SK-N-SH (cell line): Measurements from ENCODE around the gene R3HCC1L. TPM values are rescaled to one million over a fixed set of nuclear protein-coding genes. Genes with fewer than 3 reads are reported as not detected.

ENCODE experiments used
- CTCF ChIA-PET: fragments of 300-600, 350-600 bp; formaldehyde crosslinking; extraction: SDS; loops from one replicate; lab custom pipeline; 2021; lab: Yijun Ruan, JAX
- POLR2A ChIA-PET: fragments of 350-600 bp; sonication (Branson Sonifier 250); formaldehyde crosslinking; extraction: SDS; loops from one replicate; lab custom pipeline; 2020; ENCODE audit warnings: antibody characterized with exemption, inconsistent platforms; lab: Yijun Ruan, JAX
- DNase-seq: peaks from one replicate; pipeline ENCODE4 v3.0.0; 2012
- H2AFZ ChIP-seq: fragments of 200-600 bp; sonication (generic); 2 replicates; pipeline ENCODE4 v1.8.1; 2016; ENCODE audit warnings: antibody characterized with exemption, mild to moderate bottlenecking, low read depth
- H3F3A ChIP-seq: fragments of 200-600 bp; sonication (generic); replicated peaks from 2 replicates; pipeline ENCODE3; 2016; ENCODE audit warnings: antibody characterized with exemption, mild to moderate bottlenecking; ENCODE audit not compliant: insufficient read depth
- H3K27ac ChIP-seq, 2 experiments: fragments of 200-500 bp in 1 of 2; fragments of 200-600 bp in 1 of 2; sonication (Bioruptor generic) in 1 of 2; sonication (generic), shearing (Covaris generic) in 1 of 2; 2 replicates each; pipeline versions ENCODE4 v1.5.1 to v1.6.1; 2014 to 2016; ENCODE audit warnings: low read depth in 2 of 2, inconsistent platforms in 1 of 2, low read length in 1 of 2, mild to moderate bottlenecking in 1 of 2, mixed read lengths in 1 of 2
- H3K27me3 ChIP-seq: fragments of 200-600 bp; sonication (generic), shearing (Covaris generic); 2 replicates; pipeline ENCODE4 v1.6.1; 2016; ENCODE audit warnings: mixed run types; ENCODE audit not compliant: insufficient read depth
- H3K36me3 ChIP-seq, 2 experiments: fragments of 200-500 bp in 1 of 2; fragments of 200-600 bp in 1 of 2; sonication (Bioruptor generic) in 1 of 2; sonication (generic) in 1 of 2; replicated peaks in 1 of 2; 2 replicates each; pipeline versions ENCODE3 to v1.5.1; 2014 to 2016; ENCODE audit warnings: low read length in 1 of 2, mild to moderate bottlenecking in 1 of 2; ENCODE audit not compliant: insufficient read depth in 2 of 2, control insufficient read depth in 1 of 2
- H3K4me1 ChIP-seq, 2 experiments: fragments of 200-500 bp in 1 of 2; fragments of 200-600 bp in 1 of 2; sonication (Bioruptor generic) in 1 of 2; sonication (generic), shearing (Covaris generic) in 1 of 2; 2 replicates each; pipeline versions ENCODE4 v1.5.1 to v1.6.1; 2014 to 2016; ENCODE audit warnings: low read depth in 1 of 2, low read length in 1 of 2, mixed run types in 1 of 2; ENCODE audit not compliant: insufficient read depth in 2 of 2, control insufficient read depth in 1 of 2
- H3K4me2 ChIP-seq: fragments of 200-600 bp; sonication (generic), shearing (Covaris generic); 2 replicates; pipeline ENCODE4 v1.6.1; 2017; ENCODE audit warnings: mixed run types
- H3K4me3 ChIP-seq, 2 experiments: fragments of 200-500 bp in 1 of 2; fragments of 200-600 bp in 1 of 2; sonication (Bioruptor generic) in 1 of 2; sonication (generic), shearing (Covaris generic) in 1 of 2; 2 replicates each; pipeline versions ENCODE4 v1.5.1 to v1.8.1; 2014 to 2016; ENCODE audit warnings: low read depth in 2 of 2, inconsistent platforms in 1 of 2, low read length in 1 of 2, mild to moderate bottlenecking in 1 of 2, mixed read lengths in 1 of 2, moderate library complexity in 1 of 2
- H3K79me2 ChIP-seq: fragments of 200-600 bp; sonication (generic); 2 replicates; pipeline ENCODE4 v1.8.1; 2017; ENCODE audit warnings: mild to moderate bottlenecking; ENCODE audit not compliant: insufficient read depth
- H3K9ac ChIP-seq: fragments of 200-600 bp; sonication (generic); 2 replicates; pipeline ENCODE4 v1.6.1; 2017; ENCODE audit warnings: mixed run types
- H3K9me2 ChIP-seq: fragments of 200-600 bp; sonication (generic); 2 replicates; pipeline ENCODE4 v1.6.1; 2017; ENCODE audit warnings: mixed run types
- H3K9me3 ChIP-seq: fragments of 200-600 bp; sonication (generic); 2 replicates; pipeline ENCODE4 v1.6.1; 2017; ENCODE audit warnings: mixed run types, mild to moderate bottlenecking, moderate library complexity
- H4K20me1 ChIP-seq: fragments of 200-600 bp; sonication (generic); 2 replicates; pipeline ENCODE4 v1.6.1; 2017; ENCODE audit warnings: mild to moderate bottlenecking, mixed run types; ENCODE audit not compliant: insufficient read depth
- CTCF ChIP-seq: fragments of 200-600 bp; sonication (generic); IDR thresholded peaks from 2 replicates; pipeline ENCODE4 v1.6.1; 2017; ENCODE audit warnings: antibody characterized with exemption, mild to moderate bottlenecking, moderate library complexity
- GABPA ChIP-seq: IDR thresholded peaks from 2 replicates; pipeline ENCODE4 v1.4.0; 2012; ENCODE audit warnings: low read depth, mild to moderate bottlenecking
- IRF3 ChIP-seq: fragments of 150-350 bp; IDR thresholded peaks from 2 replicates; pipeline ENCODE4 v1.6.1; 2016; ENCODE audit warnings: mild to moderate bottlenecking, low read depth, low read length
- MEF2A ChIP-seq: IDR thresholded peaks from 2 replicates; pipeline ENCODE4 v1.4.0; 2012; ENCODE audit warnings: low read depth, borderline replicate concordance
- NRF1 ChIP-seq: IDR thresholded peaks from 2 replicates; pipeline ENCODE4 v1.6.1; 2012; ENCODE audit warnings: low read depth, mild to moderate bottlenecking, low read length
- PBX3 ChIP-seq: IDR thresholded peaks from 2 replicates; pipeline ENCODE4; 2012
- POLR2AphosphoS5 ChIP-seq: IDR thresholded peaks from 2 replicates; pipeline ENCODE4 v1.6.1; 2012; ENCODE audit warnings: low read depth, low read length
- RAD21 ChIP-seq: IDR thresholded peaks from 2 replicates; pipeline ENCODE4 v1.6.1; 2012; ENCODE audit warnings: mild to moderate bottlenecking, low read length
- RXRA ChIP-seq: IDR thresholded peaks from 2 replicates; pipeline ENCODE4 v1.4.0; 2012; ENCODE audit warnings: low read depth, mild to moderate bottlenecking, borderline replicate concordance
- SIN3A ChIP-seq: IDR thresholded peaks from 2 replicates; pipeline ENCODE4 v1.6.1; 2012; ENCODE audit warnings: low read depth, mild to moderate bottlenecking, low read length, moderate library complexity, borderline replicate concordance
- SMC3 ChIP-seq: IDR thresholded peaks from 2 replicates; pipeline ENCODE4 v1.6.1; 2012; ENCODE audit warnings: low read depth, low read length, improper control_type of control experiment
- WGBS: methylation state at CpG from one replicate; pipeline ENCODE4 v1.1.6; 2017; ENCODE audit warnings: low lambda C conversion rate; 5-methylcytosine and 5-hydroxymethylcytosine counted together
- polyA plus RNA-seq, 3 experiments: library from polyadenylated mRNA; depleted of rRNA; stranded (reverse); fragments of >200 nt; gene quantifications; 2 replicates each; pipeline ENCODE4 v1.2.3, GENCODE V29; 2012

The R3HCC1L gene
- polyA plus RNA-seq, 1 of the 3 experiments (the other 2 are of a cell fraction), result 6.0 TPM

GRCh38 chr10:98107644-98108430 lies 26.6 kb upstream of the R3HCC1L start:
- POLR2A ChIA-PET, result no interaction called here
- no peaks in the 10 kb centered on the region for H3K4me1 ChIP-seq
- WGBS, result 27% methylated on average over 9 of the region's 10 CpGs
- H3K4me3 ChIP-seq, result no peak overlapping the region
- H3F3A ChIP-seq, result no peaks in the 10 kb centered on the region
- CTCF ChIA-PET, result interaction anchor here (1.2 to 1.4 kb wide), 2 partner anchors 10 to 193 kb away, joined by 3 to 5 read pairs; no protein-coding TSS in a partner anchor
- H3K9ac ChIP-seq, result no peak overlapping the region
- no peaks in the 10 kb centered on the region for H3K9me2 ChIP-seq
- no peaks in the 10 kb centered on the region for H3K9me3 ChIP-seq
- no peaks in the 10 kb centered on the region for H4K20me1 ChIP-seq
- H3K27ac ChIP-seq, result no peak overlapping the region
- DNase-seq, result no peak
- no peaks in the 10 kb centered on the region; the same call in 1 of the 2 replicates for H3K27me3 ChIP-seq
- H3K36me3 ChIP-seq, result no peaks in the 10 kb centered on the region
- no peak overlapping the region for H2AFZ ChIP-seq
- H3K4me2 ChIP-seq, result no peak overlapping the region
- no peaks in the 10 kb centered on the region for H3K79me2 ChIP-seq
- TF ChIP-seq RAD21 (peak; percentile 25; the same call in 1 of the 2 replicates), POLR2AphosphoS5 (no peak)

- Histone ChIP-seq H3F3A (no peaks in the 10 kb centered on the region), H3K4me3 (no peak overlapping the region), H3K4me1 (no peaks in the 10 kb centered on the region), H3K9me2 (no peaks in the 10 kb centered on the region), H4K20me1 (no peaks in the 10 kb centered on the region), H3K9ac (no peak overlapping the region), H3K36me3 (no peaks in the 10 kb centered on the region), H3K27me3 (peaks cover 9% of the 10 kb centered on the region; the same call in 1 of the 2 replicates), H3K27ac (no peak overlapping the region), H3K4me2 (no peak overlapping the region), H3K9me3 (no peaks in the 10 kb centered on the region), H3K79me2 (no peaks in the 10 kb centered on the region), H2AFZ (no peak overlapping the region)
- no peak for TF ChIP-seq CTCF
- no peak for TF ChIP-seq MEF2A
- TF ChIP-seq RXRA, result no peak
- 8% methylated on average over 1 of the region's 1 CpG for WGBS
- CTCF ChIA-PET, result no interaction called here
- DNase-seq, result no peak
- POLR2A ChIA-PET, result no interaction called here
Measured at GRCh38 chr10:98110356-98110755, 24.1 kb upstream of the R3HCC1L start.

GRCh38 chr10:98115031-98115787 lies 19.2 kb upstream of the R3HCC1L start:
- no peaks in the 10 kb centered on the region for H4K20me1 ChIP-seq
- CTCF ChIA-PET, result interaction anchor here (1.1 kb wide), 1 partner anchor 323 kb away, joined by 3 read pairs; no protein-coding TSS in a partner anchor
- H3F3A ChIP-seq, result no peaks in the 10 kb centered on the region
- 20% methylated on average over 10 of the region's 10 CpGs for WGBS
- H3K36me3 ChIP-seq, result no peaks in the 10 kb centered on the region
- H3K27ac ChIP-seq, result no peak overlapping the region
- POLR2A ChIA-PET, result interaction anchor here (1.4 kb wide), 1 partner anchor 19 kb away, joined by 5 read pairs; the partner anchor contains the start of gene R3HCC1L
- no peak overlapping the region for H3K9ac ChIP-seq
- H2AFZ ChIP-seq, result no peak overlapping the region
- no peaks in the 10 kb centered on the region for H3K9me2 ChIP-seq
- H3K4me3 ChIP-seq, result no peak overlapping the region
- no peak for DNase-seq
- H3K4me1 ChIP-seq, result no peaks in the 10 kb centered on the region
- peaks cover 14% of the 10 kb centered on the region; the same call in 1 of the 2 replicates for H3K27me3 ChIP-seq
- no peaks in the 10 kb centered on the region for H3K9me3 ChIP-seq
- H3K4me2 ChIP-seq, result no peak overlapping the region
- no peaks in the 10 kb centered on the region for H3K79me2 ChIP-seq
- no peak for TF ChIP-seq NRF1
- TF ChIP-seq SIN3A, result no peak
- TF ChIP-seq IRF3, result no peak
- no peak for TF ChIP-seq SMC3
- TF ChIP-seq RAD21, result no peak
- TF ChIP-seq CTCF, result no peak
- no peak for TF ChIP-seq GABPA
- TF ChIP-seq PBX3, result no peak
